Adrenal gland (tissue), 5 donors: Measurements from ENCODE around the gene CHPT1.

Experiments used
- CTCF ChIP-seq, 6 experiments: fragments of 450-650 bp in 4 of 6; fragments of 200-600 bp in 2 of 6; sonication (generic) in 1 of 6; IDR thresholded peaks; 1 replicate in 5 of 6; 2 replicates in 1 of 6; pipeline versions ENCODE4 v1.5.1 to v1.8.0; 2016 to 2021; ENCODE audit warnings: antibody characterized with exemption in 6 of 6, mild to moderate bottlenecking in 2 of 6, moderate library complexity in 1 of 6
- POLR2A ChIP-seq, 2 donors: fragments of 450-650 bp; IDR thresholded peaks; one replicate each; pipeline ENCODE4 v1.6.1; 2017; ENCODE audit warnings: antibody characterized with exemption in 2 of 2, mild to moderate bottlenecking in 2 of 2, moderate library complexity in 1 of 2
- donor health status: DM: no; HTN: no; CAD: no.

- no peak for TF ChIP-seq CTCF (IDR thresholded peaks at IDR 0.05)
- TF ChIP-seq POLR2A (IDR thresholded peaks at IDR 0.05): no peak
These were observed 43.9 kb upstream of the CHPT1 start for GRCh38 chr12:101653503-101653902.
